Endothelial cell of umbilical vein (primary cell): ENCODE data around the gene ADORA2A. TPM values are rescaled to one million over a fixed set of nuclear protein-coding genes. Genes with fewer than 3 reads are reported as not detected.

Experiments
- BruUV-seq: library from RNA; stranded (reverse); fragments of 400-500 nt; replicated peaks from 2 replicates; lab custom pipeline; 2021; lab: Mats Ljungman, UMichigan
- CTCF ChIA-PET: fragments of 300-600, 350-600 bp; sonication (Branson Sonifier 250); formaldehyde crosslinking; loops from one replicate; lab custom pipeline; 2021; ENCODE audit warnings: antibody characterized with exemption, inconsistent platforms; lab: Charles Lee
- POLR2A ChIA-PET: fragments of 300-600, 350-600 bp; sonication (Branson Sonifier 250); formaldehyde crosslinking; loops from one replicate; lab custom pipeline; 2021; ENCODE audit warnings: antibody characterized with exemption, inconsistent platforms; lab: Charles Lee
- DNase-seq: peaks from one replicate; pipeline ENCODE4 v3.0.0-alpha.2; 2011; ENCODE audit warnings: low read depth, low spot score
- FAIRE-seq: peaks from 2 replicates; lab custom pipeline; 2011; peaks lifted over from hg19 to GRCh38; lab: Jason Lieb, UNC
- H2AFZ ChIP-seq: 2 replicates; pipeline ENCODE4 v1.6.0; 2012; ENCODE audit warnings: low read depth, low read length, control low read depth, inconsistent platforms
- H3K27ac ChIP-seq: 2 replicates; pipeline ENCODE4 v1.5.1; 2011; ENCODE audit warnings: low read depth, mild to moderate bottlenecking, control low read depth, low read length, moderate library complexity; ENCODE audit not compliant: insufficient read depth
- H3K27me3 ChIP-seq, 2 experiments: 2 replicates each; pipeline versions ENCODE4 v1.6.0 to v1.6.1; 2011; ENCODE audit warnings: low read length in 2 of 2, mixed read lengths in 1 of 2; ENCODE audit not compliant: control insufficient read depth in 2 of 2, insufficient read depth in 2 of 2
- H3K36me3 ChIP-seq, 2 experiments: 2 replicates in 1 of 2; 3 replicates in 1 of 2; pipeline ENCODE4 v1.5.1; 2011; ENCODE audit warnings: low read length in 2 of 2, mild to moderate bottlenecking in 1 of 2, moderate library complexity in 1 of 2; ENCODE audit not compliant: control insufficient read depth in 2 of 2, insufficient read depth in 2 of 2; ENCODE audit errors: extremely low read depth in 1 of 2
- H3K4me1 ChIP-seq: 3 replicates; pipeline ENCODE4 v1.5.1; 2011; ENCODE audit warnings: mild to moderate bottlenecking, low read length; ENCODE audit not compliant: control insufficient read depth, insufficient read depth; ENCODE audit errors: extremely low read depth
- H3K4me2 ChIP-seq: 2 replicates; pipeline ENCODE4 v1.6.1; 2011; ENCODE audit warnings: low read length, control low read depth, mixed read lengths; ENCODE audit not compliant: insufficient read depth
- H3K4me3 ChIP-seq, 3 experiments: fragments of 200-600 bp in 1 of 3; sonication (generic), shearing (Covaris generic) in 1 of 3; replicated peaks in 1 of 3; 2 replicates each; pipeline ENCODE4 v1.5.1; 2011 to 2016; ENCODE audit warnings: control low read depth in 3 of 3, low read length in 3 of 3, mild to moderate bottlenecking in 2 of 3, inconsistent platforms in 1 of 3, low read depth in 1 of 3, moderate library complexity in 1 of 3; ENCODE audit not compliant: insufficient read depth in 1 of 3
- H3K79me2 ChIP-seq: 2 replicates; pipeline ENCODE4 v1.6.0; 2012; ENCODE audit warnings: low read length, inconsistent platforms; ENCODE audit not compliant: control insufficient read depth, insufficient read depth
- H3K9ac ChIP-seq: replicated peaks from 2 replicates; pipeline ENCODE3; 2011; ENCODE audit warnings: low read length, control low read depth; ENCODE audit not compliant: insufficient read depth; ENCODE audit errors: extremely low read depth
- H3K9me1 ChIP-seq: replicated peaks from 3 replicates; pipeline ENCODE4 v1.6.0; 2011; ENCODE audit warnings: mild to moderate bottlenecking, low read length; ENCODE audit not compliant: control insufficient read depth, insufficient read depth; ENCODE audit errors: extremely low read depth
- H3K9me3 ChIP-seq: replicated peaks from 2 replicates; pipeline ENCODE4 v1.5.1; 2012; ENCODE audit warnings: low read length, inconsistent platforms; ENCODE audit not compliant: control insufficient read depth, insufficient read depth
- H4K20me1 ChIP-seq: replicated peaks from 2 replicates; pipeline ENCODE3; 2011; ENCODE audit warnings: mild to moderate bottlenecking, low read length; ENCODE audit not compliant: control insufficient read depth, insufficient read depth; ENCODE audit errors: extremely low read depth
- CTCF ChIP-seq, 2 donors: IDR thresholded peaks; 1 replicate in 1 of 2; 2 replicates in 1 of 2; pipeline ENCODE4 v1.5.1; 2011; ENCODE audit warnings: low read length in 2 of 2, mild to moderate bottlenecking in 2 of 2, moderate library complexity in 2 of 2, control low read depth in 1 of 2, inconsistent platforms in 1 of 2, low read depth in 1 of 2; ENCODE audit not compliant: insufficient read depth in 1 of 2; ENCODE audit errors: extremely low read depth in 1 of 2
- EZH2 ChIP-seq: IDR thresholded peaks from 2 replicates; pipeline ENCODE4 v1.6.1; 2012; ENCODE audit warnings: borderline replicate concordance, low read depth, mild to moderate bottlenecking, moderate library complexity, low read length, inconsistent platforms; ENCODE audit not compliant: severe bottlenecking
- FOS ChIP-seq: IDR thresholded peaks from 2 replicates; pipeline ENCODE4 v1.6.1; 2011; ENCODE audit warnings: mild to moderate bottlenecking, low read length, moderate library complexity, borderline replicate concordance; ENCODE audit not compliant: insufficient read depth
- GATA2 ChIP-seq: IDR thresholded peaks from 2 replicates; pipeline ENCODE4 v1.7.0; 2011; ENCODE audit warnings: low read depth, mild to moderate bottlenecking, moderate library complexity, mixed read lengths, low read length; ENCODE audit not compliant: insufficient read length, insufficient read depth
- JUN ChIP-seq: IDR thresholded peaks from 2 replicates; pipeline ENCODE4 v1.6.1; 2011; ENCODE audit warnings: borderline replicate concordance, low read depth; ENCODE audit not compliant: insufficient read length, insufficient read depth
- MAX ChIP-seq: IDR thresholded peaks from 2 replicates; pipeline ENCODE4 v1.6.1; 2011; ENCODE audit not compliant: insufficient read depth, insufficient read length
- MYC ChIP-seq: IDR thresholded peaks from one replicate; pipeline ENCODE4 v1.6.1; 2011; ENCODE audit warnings: mild to moderate bottlenecking, low read depth, low read length
- POLR2A ChIP-seq: IDR thresholded peaks from 2 replicates; pipeline ENCODE4 v1.6.1; 2012; ENCODE audit warnings: low read depth, mild to moderate bottlenecking, control low read depth, low read length
- POLR2AphosphoS5 ChIP-seq: IDR thresholded peaks from 2 replicates; pipeline ENCODE4 v1.6.1; 2012; ENCODE audit warnings: low read depth, mild to moderate bottlenecking, control low read depth, low read length, moderate library complexity; ENCODE audit not compliant: insufficient read depth
- dilution Hi-C: fragments of 300-500 bp; cut with MboI; formaldehyde crosslinking; loops from one replicate; pipeline ENCODE4 v1.15.0; 2019; ENCODE audit warnings: low sequenced_read_pairs; ENCODE audit not compliant: extremely low pct_ligation_motif_present
- intact Hi-C: fragments of 100-400 bp; cut with micrococcal nuclease; formaldehyde crosslinking; loops from one replicate; pipeline ENCODE4 v1.10.0; 2022
- polyA plus RNA-seq, 4 experiments: library from polyadenylated mRNA; depleted of rRNA in 3 of 4; stranded (reverse) in 3 of 4; unstranded in 1 of 4; fragments of >200 nt; gene quantifications; 2 replicates each; pipeline versions ENCODE4 v1.2.1 to v1.2.3, GENCODE V29; 2011 to 2012; ENCODE audit warnings: missing spikeins in 1 of 4
- total RNA-seq: library from RNA; stranded (reverse); gene quantifications from 2 replicates; pipeline ENCODE4 v1.2.3, GENCODE V29; 2021

Gene ADORA2A
- total and polyA plus RNA-seq, 2 donors (not counting 3 experiments of a cell fraction or from before 2014, with no cell fraction given) = 20.0 to 33.1 TPM

- Histone ChIP-seq H3K36me3 (no peaks in the 10 kb centered on the region), H3K4me2 (no peak overlapping the region), H3K9ac (no peak overlapping the region), H3K27ac (no peak overlapping the region), H3K4me3 (no peak overlapping the region), H3K4me1 (peaks cover 14% of the 10 kb centered on the region), H3K9me3 (no peaks in the 10 kb centered on the region), H3K79me2 (no peaks in the 10 kb centered on the region), H3K27me3 (no peaks in the 10 kb centered on the region), H2AFZ (no peak overlapping the region), H3K9me1 (no peaks in the 10 kb centered on the region), H4K20me1 (no peaks in the 10 kb centered on the region)
- DNase-seq (no peak), FAIRE-seq (no peak)
- CTCF ChIA-PET = interaction anchor here (1.0 to 4.0 kb wide), 2 partner anchors 26 to 61 kb away, joined by 3 to 19 read pairs; no protein-coding TSS in a partner anchor
- TF ChIP-seq CTCF (IDR thresholded peaks at IDR 0.05; ENCODE audit: extremely low read depth in 1 of 2, insufficient read depth in 1 of 2, low read depth in 1 of 2, low read length in 2 of 2) (no peak), FOS (no peak), POLR2AphosphoS5 (no peak), JUN (no peak), EZH2 (no peak), MAX (no peak), GATA2 (no peak), MYC (no peak), POLR2A (no peak)
- BruUV-seq = no TSS peak
- POLR2A ChIA-PET = no interaction called here
- dilution Hi-C loops (no loop called here), intact Hi-C loops (no loop called here)
Measured at GRCh38 chr22:24442352-24442744, 14.9 kb downstream of the ADORA2A start.
